Stimulated activated CD4-positive, alpha-beta T cell treated with anti-CD3 and anti-CD28 coated beads, Interleukin-15, amount 100 ng/mL, for 24 hours (primary cell): Measurements from ENCODE around the gene YJEFN3.
A peak's percentile ranks its signal among the peaks of the same experiment; 100 is the strongest.

ENCODE experiments used
- DNase-seq: peaks from one replicate; pipeline ENCODE4 v3.0.0-alpha.2; 2020

Gene YJEFN3

GRCh38 chr19:19558055-19558454 lies 29.3 kb downstream of the YJEFN3 start:
- DNase-seq = no peak

GRCh38 chr19:19558636-19559035 lies 29.9 kb downstream of the YJEFN3 start:
- DNase-seq = no peak

GRCh38 chr19:19559931-19560330 lies 31.2 kb downstream of the YJEFN3 start:
- no peak for DNase-seq

DNA sequence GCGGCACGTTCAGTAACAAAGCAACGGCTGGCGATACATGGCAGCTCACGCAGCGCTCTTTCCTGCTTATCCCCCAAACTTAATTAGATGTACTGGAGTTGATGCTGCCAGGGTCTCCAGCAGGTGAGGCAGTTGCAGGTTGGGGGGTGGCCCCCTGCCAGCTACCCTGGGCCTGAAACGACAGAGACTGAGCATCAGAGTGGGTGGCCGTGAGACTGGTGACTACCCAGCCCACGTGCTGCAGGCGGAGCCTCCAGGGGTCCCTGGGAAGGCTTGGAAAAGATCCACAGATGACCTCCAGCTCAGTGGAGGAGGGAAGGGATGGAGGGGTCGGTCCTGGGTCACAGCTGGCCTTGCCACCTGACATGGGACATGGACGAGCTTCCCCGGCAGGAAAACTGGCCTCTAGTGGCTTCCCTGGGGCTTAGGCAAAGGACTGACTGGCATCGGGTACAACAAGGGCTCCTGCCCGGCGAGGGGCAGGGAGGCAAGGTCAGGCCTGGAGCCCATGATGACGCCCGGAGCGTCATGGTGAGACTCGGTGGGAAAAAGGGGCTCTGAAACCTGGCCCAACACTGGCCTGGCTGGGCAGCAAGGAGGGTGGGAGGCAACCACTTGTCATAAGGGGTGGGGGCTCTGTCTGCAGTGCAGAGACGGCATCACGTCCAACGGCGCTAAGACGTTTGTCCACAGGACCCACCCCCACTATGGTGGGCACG lies 33.4 kb downstream of the YJEFN3 start:
- DNase-seq = no peak

DNA sequence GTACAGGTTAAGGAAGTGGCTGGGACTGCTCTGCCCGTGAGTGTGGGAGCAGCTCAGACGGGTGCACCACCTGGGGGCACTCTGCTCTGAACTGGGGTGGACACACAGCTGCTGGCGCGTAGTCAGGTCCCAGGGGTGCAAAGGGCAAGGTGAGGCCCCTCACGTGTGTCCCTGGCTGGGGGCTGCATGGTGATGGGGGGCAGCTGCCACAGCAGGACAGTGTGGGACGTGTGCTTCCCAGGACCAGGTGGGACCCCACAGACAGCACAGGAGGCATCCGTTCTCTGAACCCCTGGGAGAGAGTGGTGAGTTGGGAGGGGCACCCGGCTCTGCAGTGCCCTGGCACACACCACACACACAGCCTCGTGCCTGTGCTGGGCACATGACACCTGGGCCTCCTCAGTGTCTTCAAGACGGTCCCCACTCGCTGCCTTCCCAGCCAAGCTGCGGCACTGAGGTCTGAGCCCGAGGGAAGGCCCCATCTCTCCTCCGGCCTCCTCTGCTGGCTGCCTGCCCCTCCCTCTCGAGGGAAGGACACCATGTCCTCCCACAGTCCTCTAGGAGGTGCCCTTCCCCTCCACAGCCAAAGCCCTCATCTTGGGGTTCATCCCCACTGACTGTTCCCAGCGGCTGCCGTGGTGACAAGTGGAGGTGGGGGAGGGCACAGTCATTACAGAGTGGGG lies 34.1 kb downstream of the YJEFN3 start:
- peak; percentile 43 for DNase-seq

DNA sequence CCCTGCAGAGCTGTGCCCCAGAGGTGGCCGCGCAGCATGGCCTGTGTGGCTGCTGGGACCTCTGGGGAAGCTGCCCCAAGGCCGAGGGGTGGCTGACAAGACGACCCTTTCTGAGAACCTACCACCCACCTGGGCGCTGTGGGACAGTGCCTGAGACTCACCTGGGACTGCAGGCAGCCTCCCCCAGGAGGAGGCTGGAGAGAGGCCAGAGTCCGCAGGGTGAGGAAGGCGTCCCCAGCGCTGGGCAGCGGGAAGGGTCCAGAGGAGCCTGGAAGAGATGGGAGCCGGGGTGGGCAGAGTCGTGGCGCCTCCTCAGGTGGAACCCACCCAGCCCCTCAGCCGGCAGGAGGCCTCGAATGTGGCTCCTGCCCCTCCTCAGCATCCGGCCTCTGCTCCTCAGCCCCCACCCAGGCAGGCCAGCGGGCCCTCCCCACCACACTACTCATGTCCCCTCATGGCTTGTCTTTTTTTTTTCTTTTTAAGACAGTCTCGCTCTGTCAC lies 34.7 kb downstream of the YJEFN3 start:
- no peak for DNase-seq

DNA sequence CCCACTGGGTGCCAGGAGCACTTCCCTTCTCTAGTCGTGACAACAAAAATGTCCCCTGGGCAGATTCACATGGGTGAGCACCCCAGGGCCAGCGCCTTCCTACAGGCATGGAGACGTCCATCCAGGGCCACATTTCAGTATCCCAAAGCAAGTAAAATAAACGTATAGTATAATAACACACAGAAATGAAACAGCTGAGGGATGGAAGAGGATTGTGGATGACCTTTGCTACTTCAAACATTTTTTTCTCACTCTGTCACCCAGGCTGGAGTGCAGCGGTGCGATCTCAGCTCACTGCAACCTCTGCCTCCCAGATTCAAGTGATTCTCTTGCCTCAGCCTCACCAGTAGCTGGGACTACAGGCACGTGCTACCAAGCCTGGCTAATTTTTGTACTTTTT lies 37.6 kb downstream of the YJEFN3 start:
- no peak for DNase-seq

- DNase-seq = no peak
These were observed 38.7 kb downstream of the YJEFN3 start for GRCh38 chr19:19567391-19567790.

DNA sequence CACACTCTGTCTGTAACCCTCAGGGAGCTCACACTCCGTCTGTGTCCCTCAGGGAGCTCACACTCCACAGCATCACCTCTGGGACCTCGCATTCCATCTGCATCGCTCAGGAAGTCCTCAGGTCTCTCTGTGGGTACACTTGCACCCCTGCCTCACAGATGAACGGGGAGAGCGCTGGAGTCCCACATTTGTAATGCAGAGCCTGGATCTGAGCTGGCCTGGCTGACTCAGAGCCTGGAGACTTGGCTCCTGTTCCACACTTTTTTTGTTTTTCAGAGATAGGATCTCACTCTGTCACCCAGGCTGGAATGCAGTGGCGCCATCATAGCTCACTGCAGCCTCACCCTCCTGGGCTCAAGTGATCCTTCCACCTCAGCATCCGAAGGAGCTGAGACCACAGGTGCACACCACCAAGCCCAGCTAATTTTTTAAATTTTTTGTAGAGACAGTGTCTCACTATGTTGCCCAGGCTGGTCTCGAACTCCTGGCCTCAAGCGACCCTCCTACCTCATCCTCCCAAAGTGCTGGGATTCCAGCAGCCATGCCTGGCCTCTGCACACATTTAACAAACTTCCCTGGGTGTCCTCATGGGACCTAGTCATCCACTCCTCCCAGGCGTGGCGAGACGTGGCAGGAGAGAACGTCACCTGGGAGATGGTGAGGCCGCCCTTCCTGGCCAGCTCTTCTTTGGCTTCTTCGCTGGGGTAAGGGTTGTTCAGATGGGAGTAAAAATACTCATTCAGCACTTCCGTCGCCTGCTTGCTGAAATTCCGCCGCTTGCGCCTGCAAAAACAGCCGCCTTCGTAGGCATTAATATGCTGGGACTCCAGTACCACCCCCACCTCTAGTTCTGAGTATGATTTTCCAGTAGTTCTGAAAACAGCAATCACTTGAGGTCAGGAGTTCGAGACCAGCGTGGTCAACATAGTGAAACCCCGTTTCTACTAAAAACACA lies 40.4 kb downstream of the YJEFN3 start:
- peak; percentile 31 for DNase-seq

GRCh38 chr19:19570571-19570970 lies 41.9 kb downstream of the YJEFN3 start:
- no peak for DNase-seq

DNA sequence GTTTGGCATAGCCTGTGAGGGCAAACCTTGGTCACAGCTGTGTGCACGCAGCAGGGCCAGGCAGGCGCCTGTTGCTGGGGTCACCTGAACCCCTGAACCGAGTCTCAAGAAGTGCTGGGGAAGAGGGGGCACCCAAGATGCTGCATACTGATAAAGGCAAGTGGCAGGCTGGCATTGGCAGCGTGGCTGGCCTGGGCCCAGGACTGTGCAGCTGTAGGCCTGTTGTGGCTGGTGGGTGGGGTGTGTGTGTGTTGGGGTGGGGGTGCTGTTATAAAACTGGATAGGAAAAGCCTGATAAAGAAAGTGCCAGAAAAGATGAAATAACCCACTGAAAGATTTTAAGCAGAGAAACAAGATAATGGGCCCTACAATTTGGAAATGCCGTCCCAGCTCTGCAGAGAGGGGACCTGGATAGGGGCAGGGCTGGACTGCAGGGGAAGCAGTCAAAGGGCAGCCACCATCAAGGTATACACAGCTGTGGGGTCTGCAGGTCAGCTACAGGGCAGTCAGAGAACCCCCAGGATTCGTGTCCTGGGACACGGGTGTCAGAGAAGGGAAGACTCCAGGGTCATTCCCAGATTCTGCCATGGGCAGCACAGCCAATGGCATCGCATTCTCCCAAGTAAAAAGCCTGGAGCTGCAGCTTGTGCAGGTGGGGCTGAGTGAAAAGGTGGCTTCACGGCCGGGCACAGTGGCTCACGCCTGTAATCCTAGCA lies 42.5 kb downstream of the YJEFN3 start:
- DNase-seq = no peak

- DNase-seq = no peak
These were observed 46.7 kb downstream of the YJEFN3 start for GRCh38 chr19:19575411-19575810.

DNA sequence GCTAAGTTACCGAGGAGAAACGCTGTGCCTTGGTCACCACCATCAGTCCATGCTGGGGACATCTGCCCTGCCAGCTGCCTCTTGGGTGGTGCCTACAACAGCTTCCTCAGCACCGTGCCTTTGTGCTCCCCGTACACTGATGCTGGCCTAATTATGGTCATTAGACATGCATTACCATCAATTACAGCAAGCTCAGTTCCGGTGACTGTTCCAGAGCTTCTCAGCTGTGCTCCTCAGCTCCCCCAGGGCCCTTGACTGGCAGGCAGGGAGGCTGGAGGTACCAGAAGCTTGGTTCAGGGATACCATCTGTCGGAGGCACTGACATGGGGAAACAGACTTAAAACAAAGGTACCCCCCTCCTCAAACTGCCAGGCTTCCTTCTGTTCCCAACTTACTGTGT lies 49.5 kb downstream of the YJEFN3 start:
- no peak for DNase-seq

GRCh38 chr19:19579533-19580361 lies 51.0 kb downstream of the YJEFN3 start:
- no peak for DNase-seq

DNA sequence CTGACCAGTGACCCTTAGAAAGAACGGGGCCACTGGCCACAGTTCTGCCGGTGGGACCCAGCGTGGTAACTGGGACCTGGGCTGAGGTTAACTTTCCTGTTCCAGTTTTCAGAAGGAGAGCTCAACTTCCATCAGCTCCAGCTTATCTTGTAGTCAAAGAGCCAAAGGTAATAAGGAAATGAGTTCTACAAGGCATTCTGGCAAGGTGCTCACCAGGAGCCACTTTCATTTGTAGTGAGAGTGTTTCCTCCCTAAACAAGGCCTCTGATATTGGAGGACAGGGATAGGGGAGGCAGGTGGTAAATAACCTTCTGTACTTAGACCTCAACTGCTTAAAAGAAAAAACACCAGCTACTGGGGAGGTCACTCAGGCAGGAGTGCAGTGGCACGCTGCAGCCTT lies 51.7 kb downstream of the YJEFN3 start:
- no peak for DNase-seq

DNA sequence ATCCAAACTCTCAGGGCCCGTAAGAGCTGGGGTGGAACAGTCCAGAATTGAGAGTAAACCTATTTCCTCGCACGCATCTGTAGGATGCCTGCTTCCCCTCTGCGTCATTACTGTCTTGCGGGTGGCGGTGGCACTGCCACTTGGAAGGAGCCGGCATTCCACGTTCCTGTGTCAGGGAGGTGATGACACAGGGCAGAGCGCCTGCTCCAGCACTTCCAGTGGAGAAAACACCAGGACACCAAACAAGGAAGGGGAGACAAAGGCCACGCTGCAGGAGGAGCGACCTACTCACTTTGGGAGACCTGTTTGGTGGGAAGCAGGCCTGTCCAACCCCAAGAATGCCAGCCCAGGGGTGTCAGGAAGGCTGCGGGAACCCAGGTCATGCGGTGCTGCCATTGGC lies 52.7 kb downstream of the YJEFN3 start:
- DNase-seq = no peak

GRCh38 chr19:19582471-19582870 lies 53.8 kb downstream of the YJEFN3 start:
- DNase-seq = no peak

GRCh38 chr19:19584356-19584755 lies 55.6 kb downstream of the YJEFN3 start:
- DNase-seq = no peak
